ENCODE results near the gene LRFN2. TPM values are rescaled to one million over a fixed set of nuclear protein-coding genes. Genes with fewer than 3 reads are reported as not detected.

LRFN2 gene
- total RNA-seq, 2 donors from 2014 or later = 0.62 TPM; not detected in 1

DNA sequence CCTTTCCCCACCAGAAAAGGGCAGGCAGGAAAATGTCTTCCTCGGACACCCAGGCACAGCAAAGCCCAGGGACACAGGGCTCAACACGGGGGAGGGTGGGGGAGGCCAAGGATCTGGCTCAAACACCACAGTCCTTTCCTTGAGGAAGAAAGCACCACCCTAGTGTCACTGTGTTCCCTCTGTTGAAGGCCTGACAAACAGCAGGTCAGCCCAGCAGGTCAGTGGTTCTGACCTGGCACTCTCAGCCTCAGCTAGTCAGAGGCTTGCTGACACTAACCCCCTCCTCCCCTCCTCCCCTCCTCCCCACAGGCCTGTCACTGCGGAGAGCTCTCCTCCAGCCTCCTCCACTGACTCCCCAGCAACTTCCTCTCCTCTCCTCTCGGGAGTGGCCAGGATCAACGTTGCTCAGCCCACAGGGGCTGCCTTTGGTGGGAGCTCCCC lies 239.6 kb downstream of the LRFN2 start:
- TF ChIP-seq POLR2A (IDR thresholded peaks at IDR 0.05) (no peak), POLR2AphosphoS5 (IDR thresholded peaks at IDR 0.05) (no peak), CTCF (IDR thresholded peaks at IDR 0.05) (no peak)
- H3K4me3 ChIP-seq = no peak overlapping the region
- intact Hi-C loops (cut with DNase I) = no loop called here
- H3K27me3 ChIP-seq (replicated peaks; ENCODE audit: insufficient read depth) = no peaks in the 10 kb centered on the region
- H3K4me1 ChIP-seq (replicated peaks) = no peaks in the 10 kb centered on the region
- H3K9me3 ChIP-seq = no peaks in the 10 kb centered on the region
- no peak overlapping the region for H3K27ac ChIP-seq
- peak; percentile 0 for DNase-seq (ENCODE audit: low spot score)
- 55% methylated on average over 5 of the region's 5 CpGs for WGBS
- no peaks in the 10 kb centered on the region for H3K36me3 ChIP-seq

- H3K4me3 ChIP-seq = no peak overlapping the region
- no peaks in the 10 kb centered on the region for H3K27me3 ChIP-seq (replicated peaks; ENCODE audit: insufficient read depth)
- no peaks in the 10 kb centered on the region for H3K36me3 ChIP-seq
- WGBS = 96% methylated on average over 6 of the region's 6 CpGs
- H3K27ac ChIP-seq = no peak overlapping the region
- intact Hi-C loops (cut with DNase I) = no loop called here
- no peaks in the 10 kb centered on the region for H3K9me3 ChIP-seq
- DNase-seq (ENCODE audit: low spot score) = no peak
- TF ChIP-seq CTCF (IDR thresholded peaks at IDR 0.05) = no peak
- TF ChIP-seq POLR2AphosphoS5 (IDR thresholded peaks at IDR 0.05) = no peak
- TF ChIP-seq POLR2A (IDR thresholded peaks at IDR 0.05) = no peak
- no peaks in the 10 kb centered on the region for H3K4me1 ChIP-seq (replicated peaks)
Observed at GRCh38 chr6:40346246-40346645, 240.9 kb downstream of the LRFN2 start.

- H3K4me3 ChIP-seq = no peak overlapping the region
- no peak overlapping the region for H3K27ac ChIP-seq
- no peaks in the 10 kb centered on the region for H3K27me3 ChIP-seq (replicated peaks; ENCODE audit: insufficient read depth)
- WGBS = 92% methylated on average over 6 of the region's 6 CpGs
- no peaks in the 10 kb centered on the region for H3K9me3 ChIP-seq
- TF ChIP-seq POLR2A (IDR thresholded peaks at IDR 0.05) (no peak), CTCF (IDR thresholded peaks at IDR 0.05) (no peak), POLR2AphosphoS5 (IDR thresholded peaks at IDR 0.05) (no peak)
- H3K36me3 ChIP-seq = no peaks in the 10 kb centered on the region
- intact Hi-C loops (cut with DNase I) = no loop called here
- no peak for DNase-seq (ENCODE audit: low spot score)
- no peaks in the 10 kb centered on the region for H3K4me1 ChIP-seq (replicated peaks)
Observed at GRCh38 chr6:40344566-40345167, 242.5 kb downstream of the LRFN2 start.

DNA sequence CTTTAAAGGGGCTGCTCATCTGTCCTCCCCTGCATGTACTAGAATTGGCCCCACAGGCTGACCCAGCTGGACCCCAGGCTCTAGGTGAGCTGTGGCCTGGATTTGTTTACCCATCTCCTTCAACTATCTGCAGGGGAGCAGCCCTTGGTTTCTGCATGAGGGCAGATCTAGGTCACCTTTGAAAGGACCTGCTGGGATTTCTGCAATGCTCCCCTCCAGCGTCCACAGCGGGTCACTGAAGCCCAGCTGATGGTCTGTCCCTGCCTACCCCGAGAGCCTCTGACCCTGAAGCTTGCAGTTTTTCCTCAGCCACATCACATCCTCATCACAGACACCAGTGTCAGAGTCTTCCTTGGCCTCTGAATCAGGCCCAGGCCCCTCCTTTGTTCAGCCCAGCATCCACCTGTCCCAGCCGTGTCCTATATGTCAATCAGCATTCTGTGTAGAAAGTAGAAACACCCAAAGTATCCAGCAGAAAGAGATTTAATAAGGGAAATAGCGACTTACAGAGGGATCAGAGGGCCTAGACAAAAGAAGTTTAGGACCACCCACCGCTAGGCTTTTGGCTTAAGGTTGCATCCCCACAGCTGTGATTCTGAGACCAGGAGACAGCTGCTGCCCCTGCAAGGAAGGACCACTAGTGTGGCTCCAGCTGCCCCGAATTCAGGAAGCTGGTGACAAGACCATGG lies 243.1 kb downstream of the LRFN2 start:
- no peaks in the 10 kb centered on the region for H3K4me1 ChIP-seq (replicated peaks)
- intact Hi-C loops (cut with DNase I) = no loop called here
- DNase-seq (ENCODE audit: low spot score) = no peak
- no peaks in the 10 kb centered on the region for H3K27me3 ChIP-seq (replicated peaks; ENCODE audit: insufficient read depth)
- H3K36me3 ChIP-seq = no peaks in the 10 kb centered on the region
- TF ChIP-seq POLR2A (IDR thresholded peaks at IDR 0.05) (no peak), POLR2AphosphoS5 (IDR thresholded peaks at IDR 0.05) (no peak), CTCF (IDR thresholded peaks at IDR 0.05) (no peak)
- H3K9me3 ChIP-seq = no peaks in the 10 kb centered on the region
- no peak overlapping the region for H3K27ac ChIP-seq
- WGBS = 78% methylated on average over 7 of the region's 7 CpGs
- no peak overlapping the region for H3K4me3 ChIP-seq

Measured in prostate gland (tissue), 2 donors.